Lung (tissue), 16 donors: ENCODE measurements around the gene THOC2. TPM values are rescaled to one million over a fixed set of nuclear protein-coding genes. Genes with fewer than 3 reads are reported as not detected.
A peak's percentile ranks its signal among the peaks of the same experiment; 100 is the strongest.
"Not testable (repeated sequence)": the region's sequence is repeated elsewhere in the genome, so short reads cannot be mapped to it uniquely, and the experiment has no call there.

Experiments
- ATAC-seq: fragments of 200-7000 bp; cut with Tn5 transposase; one replicate; pipeline ENCODE4 v1.9.1; 2020; ENCODE audit warnings: moderate number of reproducible peaks; ENCODE audit not compliant: insufficient read depth, low FRiP score
- DNase-seq, 3 donors: peaks; one replicate each; pipeline ENCODE4 v3.0.0-alpha.2; 2013 to 2017
- H3K27ac ChIP-seq, 2 donors: one replicate each; pipeline ENCODE4 v1.5.1; 2013; ENCODE audit warnings: mild to moderate bottlenecking in 2 of 2, moderate library complexity in 2 of 2, control low read depth in 1 of 2, inconsistent platforms in 1 of 2, low read depth in 1 of 2, low read length in 1 of 2
- H3K27me3 ChIP-seq, 3 donors: one replicate each; pipeline ENCODE4 v1.5.1; 2013; ENCODE audit warnings: low read length in 2 of 3; ENCODE audit not compliant: control insufficient read depth in 3 of 3, insufficient read depth in 3 of 3
- H3K36me3 ChIP-seq, 4 donors: one replicate each; pipeline ENCODE4 v1.5.1; 2013; ENCODE audit warnings: low read length in 4 of 4, mild to moderate bottlenecking in 1 of 4, moderate library complexity in 1 of 4; ENCODE audit not compliant: control insufficient read depth in 4 of 4, insufficient read depth in 4 of 4
- H3K4me1 ChIP-seq, 5 donors: one replicate each; pipeline ENCODE4 v1.5.1; 2013; ENCODE audit warnings: low read length in 5 of 5, mild to moderate bottlenecking in 2 of 5, moderate library complexity in 1 of 5; ENCODE audit not compliant: control insufficient read depth in 5 of 5, insufficient read depth in 5 of 5
- H3K4me3 ChIP-seq: one replicate; pipeline ENCODE4 v1.5.1; 2013; ENCODE audit warnings: mild to moderate bottlenecking, control low read depth, moderate library complexity
- H3K9ac ChIP-seq, 2 donors: one replicate each; pipeline ENCODE4 v1.5.1; 2013; ENCODE audit warnings: low read length in 2 of 2, control low read depth in 1 of 2; ENCODE audit not compliant: insufficient read depth in 1 of 2
- H3K9me3 ChIP-seq, 4 donors: one replicate each; pipeline ENCODE4 v1.5.1; 2013; ENCODE audit warnings: low read length in 3 of 4, mild to moderate bottlenecking in 1 of 4, moderate library complexity in 1 of 4; ENCODE audit not compliant: control insufficient read depth in 4 of 4, insufficient read depth in 3 of 4
- WGBS, 2 donors: extraction: QIAGEN DNeasy Blood & Tissue Kit; methylation state at CpG; one replicate each; pipeline ENCODE4 v1.1.7; 2013; 5-methylcytosine and 5-hydroxymethylcytosine counted together
- long read RNA-seq, 5 donors: transcript quantifications; one replicate each; lab custom pipeline, GENCODE V29; 2026
- polyA plus RNA-seq, 2 donors: library from polyadenylated mRNA; stranded (reverse); fragments of 200-250 nt; gene quantifications; one replicate each; pipeline ENCODE4 v1.2.1, GENCODE V29; 2013
- total RNA-seq, 2 donors: library from RNA; depleted of rRNA in 1 of 2; stranded (reverse); fragments of >200 nt in 1 of 2; gene quantifications; one replicate each; pipeline ENCODE4 v1.2.1, GENCODE V29; 2014 to 2021
- TF ChIP-seq, protein P1 (sequence below): IDR thresholded peaks from 2 replicates; pipeline ENCODE4 v1.5.1; 2012; ENCODE audit warnings: mild to moderate bottlenecking; ENCODE audit errors: control extremely low read depth, extremely low read depth
- donor health status: control.
- donor health status: control.
- donor health status: Bipolar disorder and iron deficiency.
- donor health status: healthy.
- donor health status: DM: yes; HTN: yes; CAD: no.

The THOC2 gene, protein sequence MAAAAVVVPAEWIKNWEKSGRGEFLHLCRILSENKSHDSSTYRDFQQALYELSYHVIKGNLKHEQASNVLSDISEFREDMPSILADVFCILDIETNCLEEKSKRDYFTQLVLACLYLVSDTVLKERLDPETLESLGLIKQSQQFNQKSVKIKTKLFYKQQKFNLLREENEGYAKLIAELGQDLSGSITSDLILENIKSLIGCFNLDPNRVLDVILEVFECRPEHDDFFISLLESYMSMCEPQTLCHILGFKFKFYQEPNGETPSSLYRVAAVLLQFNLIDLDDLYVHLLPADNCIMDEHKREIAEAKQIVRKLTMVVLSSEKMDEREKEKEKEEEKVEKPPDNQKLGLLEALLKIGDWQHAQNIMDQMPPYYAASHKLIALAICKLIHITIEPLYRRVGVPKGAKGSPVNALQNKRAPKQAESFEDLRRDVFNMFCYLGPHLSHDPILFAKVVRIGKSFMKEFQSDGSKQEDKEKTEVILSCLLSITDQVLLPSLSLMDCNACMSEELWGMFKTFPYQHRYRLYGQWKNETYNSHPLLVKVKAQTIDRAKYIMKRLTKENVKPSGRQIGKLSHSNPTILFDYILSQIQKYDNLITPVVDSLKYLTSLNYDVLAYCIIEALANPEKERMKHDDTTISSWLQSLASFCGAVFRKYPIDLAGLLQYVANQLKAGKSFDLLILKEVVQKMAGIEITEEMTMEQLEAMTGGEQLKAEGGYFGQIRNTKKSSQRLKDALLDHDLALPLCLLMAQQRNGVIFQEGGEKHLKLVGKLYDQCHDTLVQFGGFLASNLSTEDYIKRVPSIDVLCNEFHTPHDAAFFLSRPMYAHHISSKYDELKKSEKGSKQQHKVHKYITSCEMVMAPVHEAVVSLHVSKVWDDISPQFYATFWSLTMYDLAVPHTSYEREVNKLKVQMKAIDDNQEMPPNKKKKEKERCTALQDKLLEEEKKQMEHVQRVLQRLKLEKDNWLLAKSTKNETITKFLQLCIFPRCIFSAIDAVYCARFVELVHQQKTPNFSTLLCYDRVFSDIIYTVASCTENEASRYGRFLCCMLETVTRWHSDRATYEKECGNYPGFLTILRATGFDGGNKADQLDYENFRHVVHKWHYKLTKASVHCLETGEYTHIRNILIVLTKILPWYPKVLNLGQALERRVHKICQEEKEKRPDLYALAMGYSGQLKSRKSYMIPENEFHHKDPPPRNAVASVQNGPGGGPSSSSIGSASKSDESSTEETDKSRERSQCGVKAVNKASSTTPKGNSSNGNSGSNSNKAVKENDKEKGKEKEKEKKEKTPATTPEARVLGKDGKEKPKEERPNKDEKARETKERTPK (N-terminal part only)
- total RNA-seq (100 to 1,000 TPM in 1 of 2 donors, 10 to 100 TPM in 1; 71.1 to 224 TPM), polyA plus RNA-seq (10 to 100 TPM; 25.9 to 72.3 TPM)
- long read RNA-seq, donor 1, transcript THOC2-214 (2 exons, 398 nt) = minor isoform, 8 of 42 reads
- long read RNA-seq, donor 1, transcript THOC2-211 (3 exons, 689 nt) = major isoform, 18 of 42 reads
- long read RNA-seq, donor 1, partial matches to known transcripts = 13 of 42 reads
- long read RNA-seq, donor 1, other reads (novel, unspliced or antisense) = 0 of 42 reads
- long read RNA-seq, donor 2, partial matches to known transcripts = 0 of 6 reads
- long read RNA-seq, donor 2, other reads (novel, unspliced or antisense) = 0 of 6 reads
- long read RNA-seq, donor 3, transcript THOC2-211 (3 exons, 689 nt) = major isoform, 5 of 11 reads
- long read RNA-seq, donor 3, partial matches to known transcripts = 0 of 11 reads
- long read RNA-seq, donor 3, other reads (novel, unspliced or antisense) = 0 of 11 reads
- long read RNA-seq, donor 4, partial matches to known transcripts = 6 of 13 reads
- long read RNA-seq, donor 4, other reads (novel, unspliced or antisense) = 0 of 13 reads
- long read RNA-seq, donor 5, transcript THOC2-214 (2 exons, 398 nt) = minor isoform, 6 of 65 reads
- long read RNA-seq, donor 5, transcript THOC2-211 (3 exons, 689 nt) = major isoform, 22 of 65 reads
- long read RNA-seq, donor 5, partial matches to known transcripts = 34 of 65 reads
- long read RNA-seq, donor 5, other reads (novel, unspliced or antisense) = 0 of 65 reads

DNA sequence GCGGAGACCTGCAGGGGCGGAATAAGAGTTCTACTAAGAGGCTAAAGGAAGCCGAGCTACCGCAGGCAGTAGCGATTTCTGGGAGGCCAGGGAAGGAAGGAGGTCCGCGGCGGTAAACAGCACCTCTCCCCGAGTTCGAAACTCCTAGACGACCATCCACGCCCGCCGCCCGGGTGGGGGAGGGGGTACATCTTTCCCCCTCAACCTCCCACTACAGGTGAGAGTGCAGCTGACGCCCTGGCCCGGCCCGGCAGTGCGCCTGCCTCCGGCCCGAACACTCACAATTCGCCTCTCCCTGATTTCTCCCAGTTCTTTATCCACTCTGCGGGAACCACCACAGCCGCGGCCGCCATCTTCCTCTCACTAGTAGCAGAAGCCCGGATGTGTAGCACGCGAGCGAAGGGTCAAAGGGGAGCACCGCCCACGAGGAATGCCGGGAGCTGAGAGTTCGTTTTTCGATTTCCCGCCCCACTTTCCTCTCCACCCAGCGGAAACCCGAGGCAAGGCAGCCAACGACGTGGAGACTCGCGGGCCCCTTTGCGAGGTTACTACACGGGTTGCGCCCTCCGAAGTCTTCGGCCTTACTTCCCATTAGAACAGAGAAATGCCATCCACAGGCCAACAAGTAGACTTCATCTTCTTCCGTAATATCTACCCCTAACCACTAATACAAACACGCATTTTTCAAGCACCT, at the start of gene THOC2:
TSS of gene THOC2 (minus strand) at position 383 of the 694 bp plus-strand sequence. CDS start at position 353, 30 bp downstream.
- Histone ChIP-seq H3K27ac (peak within 1 kb of the TSS; percentile 79 to 91), H3K36me3 (no peaks in the 10 kb centered on the region), H3K4me3 (peak within 1 kb of the TSS; percentile 82), H3K4me1 (peaks cover 0 to 9% (median 1%) of the 10 kb centered on the region in 5 donors), H3K9me3 (peaks cover 0 to 8% (median 0%) of the 10 kb centered on the region in 4 donors), H3K9ac (peak within 1 kb of the TSS; percentile 63 to 66), H3K27me3 (no peaks in the 10 kb centered on the region)
- ATAC-seq (peak; percentile 84), DNase-seq (peak; percentile 90 to 93 (median 91))
- 1 to 32% methylated on average over 35 to 49 of the region's 49 CpGs for WGBS, 2 donors
- TF ChIP-seq, protein P1, sequence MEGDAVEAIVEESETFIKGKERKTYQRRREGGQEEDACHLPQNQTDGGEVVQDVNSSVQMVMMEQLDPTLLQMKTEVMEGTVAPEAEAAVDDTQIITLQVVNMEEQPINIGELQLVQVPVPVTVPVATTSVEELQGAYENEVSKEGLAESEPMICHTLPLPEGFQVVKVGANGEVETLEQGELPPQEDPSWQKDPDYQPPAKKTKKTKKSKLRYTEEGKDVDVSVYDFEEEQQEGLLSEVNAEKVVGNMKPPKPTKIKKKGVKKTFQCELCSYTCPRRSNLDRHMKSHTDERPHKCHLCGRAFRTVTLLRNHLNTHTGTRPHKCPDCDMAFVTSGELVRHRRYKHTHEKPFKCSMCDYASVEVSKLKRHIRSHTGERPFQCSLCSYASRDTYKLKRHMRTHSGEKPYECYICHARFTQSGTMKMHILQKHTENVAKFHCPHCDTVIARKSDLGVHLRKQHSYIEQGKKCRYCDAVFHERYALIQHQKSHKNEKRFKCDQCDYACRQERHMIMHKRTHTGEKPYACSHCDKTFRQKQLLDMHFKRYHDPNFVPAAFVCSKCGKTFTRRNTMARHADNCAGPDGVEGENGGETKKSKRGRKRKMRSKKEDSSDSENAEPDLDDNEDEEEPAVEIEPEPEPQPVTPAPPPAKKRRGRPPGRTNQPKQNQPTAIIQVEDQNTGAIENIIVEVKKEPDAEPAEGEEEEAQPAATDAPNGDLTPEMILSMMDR = no peak

DNA sequence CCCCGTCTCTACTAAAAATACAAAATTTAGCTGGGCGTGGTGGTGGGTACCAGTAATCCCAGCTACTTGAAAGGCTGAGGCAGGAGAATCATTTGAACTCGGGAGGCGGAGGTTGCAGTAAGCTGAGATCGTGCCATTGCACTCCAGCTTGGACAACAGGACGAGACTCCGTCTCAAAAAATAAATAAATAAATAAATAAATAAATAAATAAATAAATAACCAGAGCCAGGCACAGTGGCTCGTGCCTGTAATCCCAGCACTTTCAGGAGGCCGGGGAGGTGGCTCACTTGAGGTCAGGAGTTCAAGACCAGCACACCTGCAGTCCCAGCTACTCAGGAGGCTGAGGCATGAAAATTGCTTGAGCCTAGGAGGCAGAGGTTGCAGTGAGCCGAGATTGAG, 48.9 kb upstream of the THOC2 start:
- WGBS, 2 donors = 83 to 94% methylated on average over 10 of the region's 10 CpGs
- not testable (repeated sequence) for H3K4me1 ChIP-seq, DNase-seq, H3K4me3 ChIP-seq, H3K9ac ChIP-seq, H3K27me3 ChIP-seq, H3K36me3 ChIP-seq, H3K9me3 ChIP-seq, ATAC-seq, H3K27ac ChIP-seq

DNA sequence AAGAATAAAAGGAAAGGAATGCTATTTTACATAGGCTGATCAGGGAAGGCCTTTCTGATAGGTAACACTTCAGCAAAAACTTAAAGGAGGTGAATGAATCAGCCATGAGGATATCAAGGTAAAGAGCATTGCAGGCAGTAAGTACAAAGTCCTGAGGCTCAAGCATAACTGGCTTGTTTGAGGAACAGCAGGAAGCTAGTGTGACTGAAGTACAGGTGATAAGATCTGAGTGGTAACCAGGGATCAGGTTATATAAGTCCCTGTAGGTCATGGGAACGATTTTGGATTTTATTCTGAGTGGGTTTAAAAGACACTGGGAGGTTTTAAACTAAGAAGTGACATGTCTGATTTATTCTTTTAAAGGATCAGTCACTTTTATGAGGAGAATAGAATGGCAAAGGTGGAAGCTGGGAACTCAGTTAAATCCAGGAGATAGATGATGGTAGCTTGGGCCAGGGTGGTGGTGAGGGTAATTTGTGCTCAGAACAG, 47.1 kb upstream of the THOC2 start:
- ATAC-seq (no peak), DNase-seq (peak in 1 of 3 donors; percentile 14)
- Histone ChIP-seq H3K27ac (no peak overlapping the region), H3K9me3 (peaks cover 0 to 2% (median 0%) of the 10 kb centered on the region in 4 donors), H3K4me1 (no peaks in the 10 kb centered on the region), H3K9ac (no peak overlapping the region), H3K36me3 (no peaks in the 10 kb centered on the region), H3K4me3 (no peak overlapping the region), H3K27me3 (no peaks in the 10 kb centered on the region)
- TF ChIP-seq, protein P1 = no peak
- WGBS, 2 donors = 6 to 17% methylated on average over 1 of the region's 1 CpG
